ENCODE data around the gene ANKRD16.
"Not testable (repeated sequence)": the region's sequence is repeated elsewhere in the genome, so short reads cannot be mapped to it uniquely, and the experiment has no call there.

The ANKRD16 gene

DNA sequence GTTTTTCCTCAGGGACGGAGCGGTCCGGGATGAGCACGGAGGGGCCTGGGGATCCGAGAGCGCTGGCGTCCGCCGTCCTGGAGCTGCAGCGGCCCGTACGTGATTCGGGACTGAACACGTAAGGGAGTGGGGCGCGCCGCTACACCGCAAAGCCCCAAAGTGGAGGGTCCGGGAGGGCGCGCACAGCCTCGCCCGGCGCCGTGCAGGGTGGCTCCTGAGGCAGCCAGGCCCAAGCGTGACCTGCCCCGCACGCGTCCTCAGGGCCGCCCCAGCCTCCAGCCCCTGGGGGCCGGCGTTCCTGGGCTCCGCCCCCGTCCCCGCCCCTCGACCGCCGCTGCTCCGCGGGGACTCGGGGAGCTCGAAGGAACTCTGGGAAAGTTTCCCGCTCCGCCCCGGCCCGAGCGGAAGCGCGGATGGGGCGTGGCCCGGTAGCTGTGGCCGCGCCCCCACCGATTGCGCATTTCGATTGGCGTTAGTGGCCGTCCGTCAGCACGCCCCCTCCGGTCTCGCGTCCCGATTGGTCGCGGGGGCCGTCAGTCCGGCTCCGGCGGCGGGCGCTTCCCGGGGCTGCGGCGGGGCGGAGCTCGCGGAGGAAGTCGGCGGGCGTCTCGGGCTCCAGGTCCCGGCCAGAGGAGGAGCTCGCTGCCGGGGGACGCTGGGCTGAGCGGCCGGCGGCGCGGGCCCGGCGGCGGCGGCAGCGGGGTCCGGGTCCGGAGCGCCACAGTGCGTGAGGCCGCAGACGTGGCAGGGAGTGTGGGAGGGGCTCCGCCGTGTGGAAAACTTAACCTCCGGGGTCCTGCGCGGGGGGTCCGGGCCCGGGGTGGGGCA, at the start of gene ANKRD16, which contains the start of gene FBH1:
ANKRD16 (minus strand) TSS at position 270 of the 828 bp plus-strand sequence. CDS start 539 bp downstream, outside the sequence.
FBH1 (plus strand) TSS at position 620 of the 828 bp plus-strand sequence; CDS start at position 723, 103 bp downstream.
- DNase-seq, result peak; percentile 99

DNA sequence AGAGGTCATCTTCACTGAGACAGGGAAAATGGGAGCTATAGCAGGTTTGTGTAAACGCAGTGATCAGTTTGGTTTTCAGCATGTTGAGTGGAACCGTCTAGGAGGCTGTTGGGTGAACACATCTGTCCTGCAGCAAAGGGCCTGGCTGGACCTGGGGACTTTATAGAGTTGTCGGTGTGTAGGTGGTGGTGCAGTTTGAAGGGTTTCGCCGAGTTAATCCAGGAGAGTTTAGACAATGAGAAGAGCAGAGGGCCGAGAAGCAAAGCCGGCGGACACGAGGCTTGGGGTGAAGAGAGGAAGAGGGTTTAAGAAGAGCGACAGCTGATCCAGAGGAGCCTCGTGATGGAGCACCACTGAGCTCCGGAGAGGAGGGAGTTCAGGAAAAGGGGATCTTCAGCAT, 48.6 kb upstream of the ANKRD16 start:
- no peak for DNase-seq

DNA sequence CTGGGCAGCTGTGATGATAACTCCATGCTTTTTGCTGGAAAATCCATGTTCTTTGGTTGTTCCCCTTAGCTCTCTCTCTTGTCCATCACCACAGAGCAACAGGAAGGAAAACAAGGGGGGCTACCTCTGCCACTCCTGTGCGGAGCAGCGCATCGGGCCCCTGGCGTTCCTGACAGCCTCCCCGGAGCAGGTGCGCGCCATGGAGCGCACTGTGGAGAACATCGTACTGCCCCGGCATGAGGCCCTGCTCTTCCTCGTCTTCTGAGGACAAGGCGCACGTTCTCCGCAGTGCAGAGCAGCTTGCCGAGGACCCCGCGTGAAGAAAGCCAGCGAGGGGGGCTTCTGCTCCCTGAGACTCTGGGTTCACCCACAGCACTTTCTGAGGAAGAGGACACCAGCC, 47.3 kb upstream of the ANKRD16 start:
- DNase-seq, result no peak

DNA sequence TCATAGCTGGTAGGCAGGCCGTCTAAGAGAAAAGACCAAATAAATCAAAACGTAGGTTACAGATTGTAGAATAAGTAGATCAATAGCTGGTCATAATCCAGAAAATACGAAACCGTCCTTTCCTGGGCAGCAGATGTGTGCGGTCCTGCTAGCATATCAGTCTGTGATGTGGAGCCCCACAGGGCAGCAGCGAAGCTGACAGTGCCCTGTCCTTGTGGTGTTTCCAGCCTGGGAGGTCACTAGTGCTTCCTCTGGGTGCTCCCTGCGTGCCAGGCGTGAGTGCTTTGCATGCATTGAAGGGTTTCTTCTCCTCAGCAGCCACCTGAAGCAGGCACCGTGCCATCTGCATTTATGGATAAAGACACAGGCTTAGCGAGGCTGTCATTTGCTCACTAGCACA, 45.9 kb upstream of the ANKRD16 start:
- no peak for DNase-seq

DNA sequence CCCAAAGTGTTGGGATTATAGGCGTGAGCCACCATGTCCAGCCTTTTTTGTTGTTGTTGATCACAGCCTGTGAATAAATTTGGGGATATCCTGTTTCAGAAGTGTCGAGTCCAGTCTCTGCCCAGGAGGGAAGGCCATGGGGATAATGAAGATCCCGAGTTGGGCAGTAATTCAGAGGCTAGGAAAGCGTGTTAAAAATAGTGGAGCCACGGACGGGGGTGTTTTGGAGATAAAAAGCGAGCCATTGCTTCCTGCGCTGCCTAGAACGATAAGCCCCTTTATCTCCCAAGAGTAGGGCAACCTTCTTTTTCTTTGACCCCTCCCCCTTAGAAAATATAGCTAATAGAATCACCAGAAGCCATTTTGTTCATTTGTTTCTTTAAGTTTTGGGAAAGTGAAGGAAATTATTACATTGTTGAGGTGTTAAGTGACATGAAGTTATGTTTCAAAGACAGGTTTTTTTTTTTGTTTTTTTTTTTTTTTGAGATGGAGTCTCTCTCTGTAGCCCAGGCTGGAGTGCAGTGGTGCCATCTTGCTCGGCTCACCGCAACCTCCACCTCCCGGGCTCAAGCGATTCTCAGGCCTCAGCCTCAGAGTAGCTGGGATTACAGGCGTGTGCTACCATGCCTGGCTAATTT, 44.3 kb upstream of the ANKRD16 start:
- no peak for DNase-seq

DNA sequence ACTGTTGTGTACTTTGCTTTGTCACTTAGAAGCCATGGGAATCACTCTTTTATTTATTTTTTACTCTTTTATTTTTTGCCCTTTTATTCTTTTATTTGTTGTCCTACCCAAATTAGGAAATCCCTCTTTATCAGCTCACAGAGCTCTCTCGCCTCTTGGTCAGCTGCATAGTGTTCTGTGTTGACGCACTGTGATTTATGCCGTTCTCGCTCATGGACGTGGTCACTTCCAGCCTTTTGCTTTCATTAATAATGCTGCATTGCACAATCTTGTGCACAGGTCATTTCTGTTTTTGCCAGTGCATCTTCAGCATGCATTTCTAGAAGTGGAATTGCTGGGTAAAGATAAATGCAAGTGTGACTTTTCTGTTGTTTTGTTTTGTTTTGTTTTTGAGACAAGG, 42.7 kb upstream of the ANKRD16 start:
- no peak for DNase-seq

DNA sequence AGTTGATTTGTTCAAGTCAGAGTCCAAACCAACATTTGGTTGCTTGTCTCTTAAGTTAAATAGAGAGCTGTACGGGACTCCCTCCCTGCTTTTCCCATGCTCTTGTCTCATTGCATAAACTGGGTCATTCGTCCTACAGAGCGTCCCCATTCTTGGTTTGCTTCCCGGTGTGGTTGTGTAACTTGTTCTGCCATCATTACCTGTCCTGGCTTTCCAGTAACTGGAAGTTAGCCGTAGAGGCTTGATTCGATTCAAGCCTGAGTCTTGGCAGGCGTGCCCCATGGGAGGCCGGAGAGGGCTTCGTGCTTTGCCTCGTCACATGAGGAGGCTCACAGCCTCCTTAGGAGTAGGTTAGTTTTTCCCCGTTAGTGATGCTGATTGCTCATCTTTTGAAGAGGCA, 40.6 kb upstream of the ANKRD16 start:
- no peak for DNase-seq

DNA sequence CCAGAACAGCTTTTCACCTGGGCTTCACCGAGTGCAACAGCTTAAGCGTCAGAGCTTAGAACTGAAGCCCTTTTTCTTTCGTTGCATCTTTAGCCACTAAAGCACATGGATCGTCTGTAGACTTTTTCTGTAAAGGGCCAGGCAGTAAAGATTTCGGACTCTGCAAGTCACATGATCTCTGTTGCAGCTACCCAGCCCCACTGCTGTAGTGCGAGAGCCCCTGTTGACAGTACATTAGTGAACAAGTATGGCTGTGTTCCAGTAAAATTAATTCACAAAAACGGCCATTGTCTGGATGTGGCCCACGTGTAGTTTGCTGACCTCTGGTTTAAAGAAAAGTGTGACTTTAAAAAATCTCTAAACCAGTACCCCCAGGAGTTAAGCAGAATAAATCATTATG, 39.7 kb upstream of the ANKRD16 start:
- DNase-seq, result no peak

DNA sequence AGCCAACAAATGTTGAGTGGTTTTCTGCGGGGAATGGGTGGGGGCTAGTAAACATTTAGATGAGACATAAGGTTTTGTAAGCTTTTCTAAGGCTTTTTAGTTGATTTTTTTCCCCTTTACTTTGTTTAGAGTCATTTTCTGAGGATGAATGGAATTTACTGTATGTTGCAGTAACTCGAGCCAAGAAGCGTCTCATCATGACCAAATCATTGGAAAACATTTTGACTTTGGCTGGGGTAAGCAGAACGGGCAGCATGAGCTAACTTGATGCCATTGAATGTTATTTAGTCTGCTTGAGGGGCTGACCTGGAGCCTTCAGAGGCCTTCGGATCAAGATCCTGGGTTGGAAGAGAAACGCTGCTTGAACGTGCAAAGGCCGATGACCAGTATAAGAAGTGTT, 37.6 kb upstream of the ANKRD16 start:
- no peak for DNase-seq

DNA sequence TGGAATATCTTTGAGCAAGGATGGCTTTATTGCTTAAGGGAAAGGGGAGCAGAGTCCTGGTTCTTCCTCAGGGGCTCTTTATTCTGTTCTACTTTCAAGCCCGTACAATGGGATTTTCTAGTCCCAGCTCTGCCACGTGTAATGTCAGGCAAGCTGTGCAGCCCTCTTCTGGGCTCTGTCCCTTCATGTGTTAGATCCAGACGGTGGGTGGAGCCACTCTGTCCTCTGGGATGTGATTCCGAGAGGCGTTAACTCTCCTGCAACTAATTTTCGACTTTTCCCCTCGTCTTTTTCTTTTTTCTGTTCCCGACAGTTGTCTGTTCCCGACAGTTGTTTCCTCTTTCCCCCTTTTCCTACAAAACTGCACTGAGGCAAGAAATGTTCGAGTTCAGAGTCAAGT, 35.2 kb upstream of the ANKRD16 start:
- DNase-seq, result no peak

DNA sequence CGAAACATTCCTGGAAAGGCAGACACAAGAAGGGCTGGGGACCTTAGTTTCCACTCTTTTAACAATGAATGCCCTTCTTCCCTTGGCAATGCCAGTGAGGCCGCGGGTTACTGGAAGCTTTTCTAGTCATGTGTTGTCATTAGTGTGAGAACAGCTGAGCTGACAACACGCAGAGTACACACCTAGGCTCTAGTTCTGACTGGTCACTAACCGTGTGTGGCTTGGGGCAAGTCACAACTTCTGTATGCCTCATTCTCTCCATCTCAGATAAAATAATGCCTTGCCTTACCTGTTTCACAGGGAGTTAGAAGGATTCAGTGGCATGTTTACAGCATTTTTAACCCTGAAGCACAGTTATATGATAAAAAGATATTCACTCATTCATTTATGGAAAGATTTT, 32.1 kb upstream of the ANKRD16 start:
- DNase-seq, result no peak

DNA sequence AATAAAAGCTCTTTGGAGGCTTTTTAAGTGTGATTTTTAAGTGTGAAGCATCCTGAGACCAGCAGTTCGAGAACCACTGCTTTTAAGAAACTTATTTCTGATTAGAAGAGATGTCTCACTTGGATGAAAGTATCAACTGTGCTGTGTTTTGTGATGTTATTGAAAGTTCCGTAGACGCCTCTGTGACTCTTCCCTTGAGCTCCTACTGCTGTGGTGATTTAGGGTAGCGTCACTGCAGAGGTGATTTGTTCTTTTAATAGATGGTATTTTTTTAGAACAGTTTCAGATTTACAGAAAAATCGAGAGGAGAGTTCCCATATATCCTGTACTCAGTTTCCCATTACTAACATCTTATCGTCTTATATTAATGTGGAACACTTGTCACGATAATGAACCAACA, 29.9 kb upstream of the ANKRD16 start:
- DNase-seq, result no peak

DNA sequence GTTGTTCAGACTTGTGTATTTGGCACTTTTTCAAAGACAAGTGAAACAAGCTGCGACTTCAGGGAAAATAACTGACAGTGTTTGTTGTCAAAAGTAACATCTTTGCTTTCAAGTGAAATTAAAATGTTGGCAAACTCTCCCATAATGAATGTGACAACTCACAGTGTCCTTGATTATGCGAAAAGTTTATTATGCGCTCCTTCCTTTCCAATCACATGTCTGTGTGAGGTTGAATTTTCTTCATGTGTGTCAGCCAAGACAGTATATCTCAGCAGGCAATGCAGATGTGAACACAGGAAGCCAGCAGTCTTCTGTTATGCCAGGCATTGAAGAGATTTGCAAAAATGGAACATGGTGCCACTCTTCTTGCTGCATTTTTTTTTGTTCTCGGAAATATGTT, 29.1 kb upstream of the ANKRD16 start:
- DNase-seq, result no peak

DNA sequence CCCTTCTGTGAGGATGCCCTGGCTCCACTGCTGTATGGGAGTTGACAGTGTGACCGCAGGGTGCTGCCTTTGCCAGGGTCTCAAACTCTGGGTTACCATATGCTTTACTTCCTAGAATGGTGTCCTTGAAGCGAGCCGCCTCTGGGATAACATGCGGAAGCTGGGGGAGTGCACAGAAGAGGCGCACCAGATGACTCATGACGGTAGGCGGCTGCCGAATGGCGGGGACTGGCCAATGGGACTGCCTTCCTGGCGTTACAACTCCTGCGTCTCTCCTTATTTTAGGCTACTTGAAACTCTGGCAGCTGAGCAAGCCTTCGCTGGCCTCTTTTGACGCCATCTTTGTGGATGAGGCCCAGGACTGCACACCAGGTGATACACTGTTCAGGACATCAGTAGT, 27.6 kb upstream of the ANKRD16 start:
- no peak for DNase-seq

DNA sequence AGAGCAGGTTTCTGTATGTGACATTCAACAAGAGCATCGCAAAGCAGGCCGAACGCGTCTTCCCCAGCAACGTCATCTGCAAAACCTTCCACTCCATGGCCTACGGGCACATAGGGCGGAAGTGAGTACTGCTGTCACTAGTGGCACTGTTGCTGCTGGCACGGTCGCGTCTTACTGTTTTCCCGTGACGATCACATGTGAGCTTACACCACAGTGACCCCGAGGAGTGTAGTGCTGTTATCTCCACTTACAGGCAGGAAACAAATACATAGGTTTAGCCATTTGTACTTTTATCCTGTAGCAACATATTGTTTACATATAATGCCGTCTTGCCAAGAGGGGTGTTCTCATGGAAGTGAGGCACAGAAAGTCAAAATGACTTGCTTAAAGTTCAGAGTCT, 25.8 kb upstream of the ANKRD16 start:
- DNase-seq, result no peak

DNA sequence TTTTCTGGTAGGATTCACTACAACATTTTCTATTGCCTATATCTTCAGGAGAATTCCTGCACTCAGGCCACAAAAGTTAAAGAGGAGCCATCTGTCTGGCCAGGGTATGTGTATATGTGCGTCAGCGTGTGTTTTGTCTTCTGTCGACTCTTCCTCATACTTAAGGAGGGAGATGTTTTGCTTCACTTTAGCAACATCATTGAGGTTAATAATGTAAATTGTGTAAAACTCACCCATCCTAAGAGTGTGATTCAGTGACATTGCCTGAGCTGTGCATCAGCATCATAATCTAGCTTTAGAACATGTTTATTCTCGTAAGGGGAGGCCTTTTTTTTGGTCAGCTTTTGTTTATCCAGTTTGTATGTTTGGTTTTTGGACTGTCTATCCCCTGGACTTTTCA, 24.0 kb upstream of the ANKRD16 start:
- no peak for DNase-seq

DNA sequence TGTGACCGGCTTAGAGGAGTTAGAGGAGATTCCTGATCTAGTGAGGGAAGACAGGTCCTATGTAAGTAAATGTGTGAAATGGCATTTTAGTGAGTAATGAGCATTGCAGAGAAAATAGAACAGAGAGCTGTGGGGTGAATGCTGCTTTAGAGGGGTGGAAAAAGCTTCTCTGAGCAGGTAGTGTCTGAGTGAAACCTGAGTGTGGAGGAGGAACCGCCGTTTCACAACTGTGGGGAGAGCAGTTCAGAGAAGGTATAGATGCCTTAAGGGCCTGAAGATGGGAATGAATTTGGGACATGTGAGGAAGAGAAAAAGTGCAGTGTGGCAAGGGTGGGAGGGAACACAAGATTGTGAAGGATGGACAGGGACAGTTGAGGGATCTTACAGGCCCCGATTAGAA, 22.0 kb upstream of the ANKRD16 start:
- DNase-seq, result no peak

DNA sequence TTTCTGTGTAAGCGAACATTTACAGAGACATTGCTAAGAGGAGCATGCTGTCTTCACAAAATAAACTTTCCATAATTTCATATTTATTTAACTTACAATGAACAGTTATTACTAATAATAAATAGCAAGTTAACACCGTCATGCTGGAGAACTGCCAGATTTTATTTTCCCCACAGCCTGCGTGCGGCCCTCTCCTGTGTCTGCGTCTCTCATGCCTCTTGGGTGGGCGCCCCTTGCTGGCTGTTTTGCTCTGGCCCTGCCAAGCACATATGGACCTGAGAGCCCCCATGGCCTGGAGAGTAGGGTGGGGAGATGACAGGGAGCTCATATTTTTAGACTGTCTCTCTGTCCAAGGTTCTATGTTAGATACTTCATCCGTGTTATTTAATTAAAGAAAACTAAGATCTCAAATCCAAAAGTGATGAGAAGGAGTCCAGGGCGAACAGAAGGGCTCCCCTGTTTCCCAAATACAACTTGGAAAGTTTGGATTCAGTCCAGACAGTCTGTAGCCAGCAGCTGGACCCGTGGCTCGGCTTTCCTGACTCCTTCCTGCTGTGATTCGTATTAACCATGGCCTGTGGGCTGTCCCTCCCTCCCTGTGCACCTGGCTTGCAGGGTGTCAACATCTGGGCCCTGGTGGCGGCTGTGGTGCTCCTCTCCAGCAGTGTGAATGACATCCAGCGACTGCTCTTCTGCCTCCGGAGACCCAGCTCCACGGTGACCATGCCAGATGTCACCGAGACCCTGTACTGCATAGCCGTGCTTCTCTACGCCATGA, 20.8 kb upstream of the ANKRD16 start:
- DNase-seq, result no peak

DNA sequence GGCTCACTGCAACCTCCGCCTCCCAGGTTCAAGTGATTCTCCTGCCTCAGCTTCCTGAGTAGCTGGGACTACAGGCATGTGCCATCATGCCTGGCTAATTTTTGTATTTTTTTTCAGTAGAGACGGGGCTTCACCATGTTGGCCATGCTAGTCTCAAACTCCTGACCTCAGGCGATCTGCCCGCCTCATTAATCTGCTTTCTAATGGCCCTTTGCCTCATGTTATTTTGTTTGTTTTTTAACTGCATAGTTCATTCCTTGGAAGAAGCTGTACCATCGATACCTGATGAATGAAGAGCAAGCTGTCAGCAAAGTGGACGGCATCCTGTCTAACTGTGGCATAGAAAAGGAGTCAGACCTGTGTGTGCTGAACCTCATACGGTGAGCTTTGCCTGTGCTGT, 19.0 kb upstream of the ANKRD16 start:
- DNase-seq, result not testable (repeated sequence)

DNA sequence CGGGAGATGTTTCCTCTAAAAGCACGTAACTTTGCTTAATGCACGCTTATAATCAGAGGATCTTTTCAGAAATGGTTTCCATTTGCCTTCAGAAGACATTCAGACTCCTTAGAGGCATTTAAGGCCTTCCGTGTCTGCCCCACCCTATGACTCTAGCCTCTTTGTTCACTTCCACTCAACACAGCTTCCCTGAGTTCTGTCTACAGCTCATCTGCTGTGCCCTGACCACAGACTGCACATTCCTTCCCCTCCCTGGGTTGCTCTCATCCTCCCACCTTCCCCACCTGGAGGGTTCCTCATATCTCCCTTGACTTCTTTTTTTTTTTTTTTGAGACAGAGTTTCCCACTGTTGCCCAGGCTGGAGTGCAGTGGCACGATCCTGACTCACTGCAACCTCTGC, 17.0 kb upstream of the ANKRD16 start:
- no peak for DNase-seq

DNA sequence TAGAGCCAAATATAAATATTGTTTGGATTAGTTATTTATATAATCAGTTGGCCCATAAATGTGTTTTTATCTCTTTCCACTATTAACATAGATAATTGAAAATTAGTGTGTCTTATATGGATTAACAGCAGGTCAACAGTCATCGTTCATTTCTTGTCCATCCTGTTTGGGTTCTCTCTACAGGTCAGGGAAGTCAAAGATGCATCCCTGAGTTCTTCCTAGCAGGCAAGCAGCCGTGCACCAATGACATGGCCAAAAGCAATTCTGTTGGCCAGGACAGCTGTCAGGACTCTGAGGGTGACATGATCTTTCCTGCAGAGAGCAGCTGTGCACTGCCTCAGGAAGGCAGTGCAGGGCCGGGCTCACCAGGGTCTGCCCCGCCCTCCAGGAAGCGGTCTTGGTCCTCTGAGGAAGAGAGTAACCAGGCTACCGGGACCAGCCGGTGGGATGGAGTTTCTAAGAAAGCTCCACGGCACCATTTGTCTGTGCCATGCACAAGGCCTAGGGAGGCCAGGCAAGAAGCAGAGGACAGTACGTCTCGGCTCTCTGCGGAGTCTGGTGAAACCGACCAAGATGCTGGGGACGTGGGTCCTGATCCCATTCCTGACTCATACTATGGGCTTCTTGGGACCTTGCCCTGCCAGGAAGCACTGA, 16.3 kb upstream of the ANKRD16 start:
- no peak for DNase-seq

DNA sequence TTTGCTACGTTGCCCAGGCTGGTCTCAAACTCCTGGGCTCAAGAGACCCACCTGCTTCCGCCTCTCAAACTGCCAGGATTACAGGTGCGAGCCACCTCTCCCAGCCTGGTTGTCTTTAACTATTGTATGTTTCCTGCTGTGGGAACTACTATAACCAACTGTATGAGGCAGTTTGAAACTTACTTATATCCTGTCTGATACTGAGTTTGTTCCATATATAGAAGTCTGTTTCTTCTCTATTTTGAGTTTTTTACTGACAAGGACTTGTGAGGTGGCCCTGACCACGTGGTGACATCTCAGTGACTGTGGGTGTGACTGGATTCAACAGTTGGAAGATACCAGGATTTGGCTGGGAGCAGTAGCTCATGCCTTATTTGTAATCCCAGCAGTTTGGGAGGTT, 14.5 kb upstream of the ANKRD16 start:
- no peak for DNase-seq

DNA sequence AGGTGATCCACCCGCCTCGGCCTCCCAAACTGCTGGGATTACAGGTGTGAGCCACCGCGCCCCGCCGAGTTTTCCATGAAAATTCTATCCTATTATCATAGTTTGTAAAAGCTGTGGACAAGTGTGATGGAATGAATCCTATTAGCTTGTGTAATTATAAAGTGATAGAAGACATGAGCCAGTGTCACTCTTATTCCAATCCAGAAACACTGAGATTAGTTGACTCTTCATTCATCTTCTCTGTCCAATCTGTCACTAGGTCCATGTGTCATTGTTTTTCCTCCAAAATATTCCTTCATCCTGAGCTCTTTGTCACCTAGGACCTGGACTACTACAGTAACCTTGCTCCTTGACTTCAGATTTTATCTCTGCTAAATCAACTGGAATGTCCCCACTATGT, 13.9 kb upstream of the ANKRD16 start:
- DNase-seq, result no peak

Data from activated CD8-positive, alpha-beta memory T cell treated with anti-CD3 and anti-CD28 coated beads, Interleukin-2, amount 50 U/mL, for 48 hours (primary cell).